NOMO-1 treated with dmso at 0.1 percent for 144 hours (cell line): ENCODE measurements around the gene PLCB3.
"Not testable (repeated sequence)": the region's sequence is repeated elsewhere in the genome, so short reads cannot be mapped to it uniquely, and the experiment has no call there.

Experiments used
- DNase-seq: peaks from one replicate; lab custom pipeline; 2025; ENCODE audit not compliant: unreplicated experiment; lab: John Stamatoyannopoulos, UW

The PLCB3 gene

GRCh38 chr11:64303109-64304031, 52.0 kb downstream of the PLCB3 start:
- no peak for DNase-seq

DNA sequence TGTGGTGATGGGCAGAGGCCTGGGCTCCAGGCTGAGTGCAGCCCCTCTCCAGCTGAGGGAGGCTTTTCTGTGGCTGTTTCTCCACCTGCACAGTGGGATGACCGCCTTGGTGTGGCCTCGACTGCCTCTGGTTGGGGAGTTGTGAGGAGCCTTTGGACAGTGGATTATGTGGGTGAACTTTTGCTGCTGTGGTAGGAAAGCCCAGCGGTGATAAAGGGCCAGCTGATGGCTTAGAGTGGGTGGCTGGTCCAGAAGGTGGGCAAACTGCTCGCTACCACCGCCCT, 52.6 kb downstream of the PLCB3 start:
- no peak for DNase-seq

DNA sequence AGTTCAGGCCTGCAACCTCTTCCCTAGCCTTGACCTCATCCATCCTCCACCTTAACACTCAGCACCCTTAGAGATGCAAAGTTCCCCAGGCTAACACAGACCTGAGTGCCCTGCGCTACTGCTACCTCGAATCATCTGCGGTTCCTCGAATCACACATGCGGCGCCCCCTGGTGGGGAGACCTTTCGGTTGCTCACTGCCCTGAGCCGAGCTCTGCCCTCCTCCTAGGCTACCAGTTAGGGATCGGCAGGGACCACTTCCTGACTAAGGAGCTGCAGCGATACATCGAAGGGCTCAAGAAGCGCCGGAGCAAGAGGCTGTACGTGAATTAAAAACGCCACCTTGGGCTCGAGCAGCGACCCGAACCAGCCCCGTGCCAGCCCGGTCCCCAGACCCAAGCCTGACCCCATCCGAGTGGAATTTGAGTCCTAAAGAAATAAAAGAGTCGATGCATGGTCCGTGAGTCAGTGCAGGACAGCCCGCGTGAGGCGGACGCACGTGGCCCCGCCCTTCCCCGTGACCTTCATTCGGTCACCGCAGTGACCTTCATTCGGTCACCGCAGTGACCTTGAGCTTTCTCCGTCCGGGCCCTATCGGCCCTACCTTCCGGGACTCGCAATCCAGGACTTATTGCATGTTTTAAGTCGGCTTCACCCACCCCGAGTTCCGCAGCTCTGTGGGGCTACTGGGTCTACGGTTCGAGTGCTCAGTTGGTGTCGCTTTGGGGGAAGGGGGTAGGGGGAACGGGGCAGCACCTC, 53.2 kb downstream of the PLCB3 start:
- DNase-seq: peak; percentile 87

DNA sequence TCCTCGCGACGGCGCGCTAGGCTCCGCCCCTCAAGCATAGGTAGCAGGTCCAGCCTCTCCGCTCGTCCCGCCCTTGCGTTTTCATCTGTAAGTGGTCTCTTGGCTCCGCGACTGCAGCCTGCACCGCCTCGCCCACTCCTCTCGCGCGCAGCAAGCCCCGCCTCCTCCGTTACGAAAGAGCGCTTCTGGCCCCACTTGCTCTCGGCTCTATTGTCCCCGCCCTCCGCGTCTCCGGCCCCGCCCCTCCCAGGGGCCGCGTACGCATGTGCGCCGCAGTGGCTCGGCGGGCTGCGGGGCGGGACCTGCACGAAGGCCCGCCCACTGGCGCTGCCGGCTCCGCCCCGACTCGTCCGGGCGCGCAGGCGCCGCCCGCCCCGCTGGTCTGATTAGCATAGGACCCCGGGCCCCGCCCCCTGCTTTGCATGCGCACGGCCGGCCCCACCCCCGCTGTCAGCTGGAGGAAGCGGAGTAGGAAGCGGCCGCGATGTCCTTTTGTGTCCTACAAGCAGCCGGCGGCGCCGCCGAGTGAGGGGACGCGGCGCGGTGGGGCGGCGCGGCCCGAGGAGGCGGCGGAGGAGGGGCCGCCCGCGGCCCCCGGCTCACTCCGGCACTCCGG, 53.9 kb downstream of the PLCB3 start, which contains the start of gene ESRRA:
ESRRA (plus strand) TSS at position 450 of the 616 bp plus-strand sequence. CDS start 1,656 bp downstream, outside the sequence.
- DNase-seq: peak; percentile 99

- DNase-seq: peak; percentile 69
These were observed 54.6 kb downstream of the PLCB3 start for GRCh38 chr11:64305691-64306562.

- no peak for DNase-seq
These were observed 55.2 kb downstream of the PLCB3 start for GRCh38 chr11:64306563-64306875.

DNA sequence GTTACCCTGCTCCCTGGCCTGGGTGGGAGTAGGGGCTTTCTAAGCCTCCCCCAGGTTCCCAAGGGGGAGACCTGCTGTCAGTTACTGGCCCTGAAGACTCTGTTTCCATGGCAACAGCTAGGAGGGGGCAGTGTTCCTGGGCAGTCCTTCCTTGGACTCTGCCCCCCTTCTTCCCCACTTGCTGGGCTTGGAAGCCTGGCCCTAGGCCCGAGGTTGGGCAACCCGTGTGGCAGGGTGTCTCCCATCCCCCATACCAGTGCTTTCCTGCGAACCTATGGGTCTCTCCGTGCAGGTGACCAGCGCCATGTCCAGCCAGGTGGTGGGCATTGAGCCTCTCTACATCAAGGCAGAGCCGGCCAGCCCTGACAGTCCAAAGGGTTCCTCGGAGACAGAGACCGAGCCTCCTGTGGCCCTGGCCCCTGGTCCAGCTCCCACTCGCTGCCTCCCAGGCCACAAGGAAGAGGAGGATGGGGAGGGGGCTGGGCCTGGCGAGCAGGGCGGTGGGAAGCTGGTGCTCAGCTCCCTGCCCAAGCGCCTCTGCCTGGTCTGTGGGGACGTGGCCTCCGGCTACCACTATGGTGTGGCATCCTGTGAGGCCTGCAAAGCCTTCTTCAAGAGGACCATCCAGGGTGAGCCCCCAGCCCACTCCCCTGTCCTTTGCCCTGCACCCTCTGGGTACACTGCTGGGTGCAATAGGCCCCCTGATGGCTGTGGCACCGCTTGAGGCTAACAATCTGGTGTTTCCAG, 55.7 kb downstream of the PLCB3 start:
- DNase-seq: no peak

GRCh38 chr11:64307795-64308194, 56.5 kb downstream of the PLCB3 start:
- DNase-seq: not testable (repeated sequence)

- DNase-seq: no peak
These were observed 61.6 kb downstream of the PLCB3 start for GRCh38 chr11:64312947-64313346.

DNA sequence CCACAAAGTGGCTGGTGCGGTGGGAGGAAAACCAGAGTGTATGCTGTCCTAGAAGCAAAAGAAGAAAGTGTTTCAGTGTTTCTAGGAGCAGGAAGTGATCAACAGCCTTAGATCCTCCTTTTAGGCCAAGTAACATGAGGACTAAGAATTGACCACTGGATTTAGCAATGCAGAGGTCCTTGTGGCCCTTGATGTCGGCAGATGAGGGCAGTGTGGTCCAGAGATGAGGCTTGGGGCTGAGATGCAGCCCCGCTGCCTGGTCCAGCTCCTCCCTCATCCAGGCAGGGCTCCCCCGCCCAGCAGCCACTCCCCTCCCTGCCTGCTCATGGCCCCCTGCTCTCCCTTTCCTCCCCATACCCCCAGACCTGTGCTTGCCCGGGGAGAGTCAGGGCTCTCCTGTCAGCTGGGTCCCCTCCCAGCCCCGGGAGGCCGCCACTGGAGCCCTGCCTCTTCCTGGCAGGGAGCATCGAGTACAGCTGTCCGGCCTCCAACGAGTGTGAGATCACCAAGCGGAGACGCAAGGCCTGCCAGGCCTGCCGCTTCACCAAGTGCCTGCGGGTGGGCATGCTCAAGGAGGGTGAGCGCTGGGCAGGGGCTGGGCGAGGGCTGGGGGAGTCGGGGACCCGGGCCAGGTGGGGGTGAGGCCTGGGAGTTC, 62.3 kb downstream of the PLCB3 start:
- DNase-seq: no peak

DNA sequence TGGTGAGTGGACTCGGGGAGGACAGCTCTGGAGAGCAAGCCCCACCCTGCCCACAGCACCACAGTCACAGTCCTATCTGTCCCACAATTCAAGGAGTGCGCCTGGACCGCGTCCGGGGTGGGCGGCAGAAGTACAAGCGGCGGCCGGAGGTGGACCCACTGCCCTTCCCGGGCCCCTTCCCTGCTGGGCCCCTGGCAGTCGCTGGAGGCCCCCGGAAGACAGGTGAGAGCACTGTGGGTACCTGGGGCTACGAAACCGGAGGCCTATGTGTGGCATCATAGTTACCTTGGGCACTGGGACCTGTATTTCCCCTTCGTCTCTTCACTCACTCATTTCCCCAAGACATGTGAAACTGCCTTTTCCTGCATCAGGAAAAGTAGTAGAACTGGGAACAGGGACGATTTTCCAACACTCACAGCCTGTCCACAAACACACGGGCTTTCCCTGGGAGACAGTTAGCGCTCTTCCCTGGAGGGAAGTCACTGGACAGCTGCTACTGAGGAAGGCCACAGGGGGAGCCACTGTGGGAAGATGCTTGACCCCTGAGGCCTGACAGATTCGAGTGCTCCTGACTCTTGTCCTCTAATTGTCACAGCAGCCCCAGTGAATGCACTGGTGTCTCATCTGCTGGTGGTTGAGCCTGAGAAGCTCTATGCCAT, 62.9 kb downstream of the PLCB3 start:
- no peak for DNase-seq

- no peak for DNase-seq
These were observed 63.7 kb downstream of the PLCB3 start for GRCh38 chr11:64314805-64315561.

DNA sequence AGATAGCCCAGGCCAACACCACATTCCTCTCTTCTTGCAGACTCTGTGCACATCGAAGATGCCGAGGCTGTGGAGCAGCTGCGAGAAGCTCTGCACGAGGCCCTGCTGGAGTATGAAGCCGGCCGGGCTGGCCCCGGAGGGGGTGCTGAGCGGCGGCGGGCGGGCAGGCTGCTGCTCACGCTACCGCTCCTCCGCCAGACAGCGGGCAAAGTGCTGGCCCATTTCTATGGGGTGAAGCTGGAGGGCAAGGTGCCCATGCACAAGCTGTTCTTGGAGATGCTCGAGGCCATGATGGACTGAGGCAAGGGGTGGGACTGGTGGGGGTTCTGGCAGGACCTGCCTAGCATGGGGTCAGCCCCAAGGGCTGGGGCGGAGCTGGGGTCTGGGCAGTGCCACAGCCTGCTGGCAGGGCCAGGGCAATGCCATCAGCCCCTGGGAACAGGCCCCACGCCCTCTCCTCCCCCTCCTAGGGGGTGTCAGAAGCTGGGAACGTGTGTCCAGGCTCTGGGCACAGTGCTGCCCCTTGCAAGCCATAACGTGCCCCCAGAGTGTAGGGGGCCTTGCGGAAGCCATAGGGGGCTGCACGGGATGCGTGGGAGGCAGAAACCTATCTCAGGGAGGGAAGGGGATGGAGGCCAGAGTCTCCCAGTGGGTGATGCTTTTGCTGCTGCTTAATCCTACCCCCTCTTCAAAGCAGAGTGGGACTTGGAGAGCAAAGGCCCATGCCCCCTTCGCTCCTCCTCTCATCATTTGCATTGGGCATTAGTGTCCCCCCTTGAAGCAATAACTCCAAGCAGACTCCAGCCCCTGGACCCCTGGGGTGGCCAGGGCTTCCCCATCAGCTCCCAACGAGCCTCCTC, 64.6 kb downstream of the PLCB3 start:
- DNase-seq: not testable (repeated sequence)

- DNase-seq: no peak
These were observed 65.5 kb downstream of the PLCB3 start for GRCh38 chr11:64316672-64317324.

DNA sequence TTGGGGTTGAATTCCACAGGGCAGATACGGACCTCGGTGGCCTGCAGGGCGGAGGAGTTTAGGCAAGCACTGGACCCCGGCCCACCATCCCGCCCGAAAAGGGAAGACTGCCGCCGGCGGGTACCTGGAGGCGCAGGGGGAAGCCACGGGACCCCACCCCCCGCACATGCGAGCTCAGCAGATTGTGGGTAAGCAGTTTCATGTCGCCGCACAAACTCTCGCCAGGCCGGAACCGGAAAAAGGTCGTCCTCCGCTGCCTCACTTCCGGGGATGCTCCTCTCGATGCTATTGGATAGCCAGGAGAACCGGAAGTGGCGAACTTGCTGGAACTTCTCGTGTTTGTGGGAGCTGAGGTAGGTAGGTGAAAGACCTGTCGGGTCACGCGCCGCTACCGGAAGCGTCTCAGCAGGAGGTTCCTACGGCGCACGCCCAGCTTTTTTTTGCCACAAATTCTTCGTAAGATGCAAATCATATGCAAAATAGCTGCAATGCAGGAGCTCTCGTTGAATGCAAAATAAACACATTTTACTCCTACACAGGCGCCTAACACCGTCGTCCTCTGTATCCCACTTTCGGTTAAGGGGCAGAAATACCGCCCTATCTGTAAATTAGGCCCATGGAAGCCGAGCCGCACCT, 66.1 kb downstream of the PLCB3 start, which contains the start of gene TRMT112:
TRMT112 (minus strand) TSS at position 235 of the 636 bp plus-strand sequence; CDS start at position 202, 33 bp downstream.
- DNase-seq: peak; percentile 95
